IMR-90 (cell line): Measurements from ENCODE around the gene AGPS. TPM values are rescaled to one million over a fixed set of nuclear protein-coding genes. Genes with fewer than 3 reads are reported as not detected.

ENCODE experiments used
- ATAC-seq: fragments of 200-7000 bp; cut with Tn5 transposase; 2 replicates; pipeline ENCODE4 v1.9.1; 2020; ENCODE audit warnings: low read depth, mild to moderate bottlenecking, moderate library complexity
- BruUV-seq: library from RNA; stranded (reverse); fragments of 400-500 nt; replicated peaks from 2 replicates; lab custom pipeline; 2021; lab: Mats Ljungman, UMichigan
- CTCF ChIA-PET: fragments of 300-600 bp; formaldehyde crosslinking; extraction: SDS; loops from one replicate; lab custom pipeline; 2021; ENCODE audit warnings: antibody characterized with exemption; lab: Yijun Ruan, JAX
- POLR2A ChIA-PET: fragments of 300-600 bp; sonication (Branson Sonifier 250); formaldehyde crosslinking; loops from one replicate; lab custom pipeline; 2022; ENCODE audit warnings: antibody characterized with exemption; ENCODE audit not compliant: unreplicated experiment; lab: Charles Lee
- DNase-seq: peaks from one replicate; pipeline ENCODE4 v3.0.0; 2013
- H2AFZ ChIP-seq: replicated peaks from 2 replicates; pipeline ENCODE3; 2013; ENCODE audit warnings: low read length, mild to moderate bottlenecking; ENCODE audit not compliant: poor library complexity
- H2AK5ac ChIP-seq: 2 replicates; pipeline ENCODE4 v1.6.1; 2013; ENCODE audit warnings: low read depth, low read length, inconsistent platforms
- H2AK9ac ChIP-seq: replicated peaks from 2 replicates; pipeline ENCODE3; 2013; ENCODE audit warnings: mild to moderate bottlenecking, low read depth, low read length, moderate library complexity; ENCODE audit not compliant: poor library complexity
- H2BK120ac ChIP-seq: 2 replicates; pipeline ENCODE4 v1.6.1; 2013; ENCODE audit warnings: low read depth, low read length, inconsistent platforms
- H2BK15ac ChIP-seq: 3 replicates; pipeline ENCODE4 v1.6.1; 2013; ENCODE audit warnings: low read depth, low read length, inconsistent platforms
- H2BK20ac ChIP-seq: 2 replicates; pipeline ENCODE4 v1.6.1; 2013; ENCODE audit warnings: low read depth, mild to moderate bottlenecking, inconsistent platforms, low read length, moderate library complexity
- H2BK5ac ChIP-seq: 2 replicates; pipeline ENCODE4 v1.6.1; 2013; ENCODE audit warnings: mild to moderate bottlenecking, low read depth, low read length, inconsistent platforms; ENCODE audit not compliant: poor library complexity, severe bottlenecking
- H3K14ac ChIP-seq: replicated peaks from 2 replicates; pipeline ENCODE4 v1.6.1; 2013; ENCODE audit warnings: low read depth, low read length, inconsistent platforms
- H3K18ac ChIP-seq: 2 replicates; pipeline ENCODE4 v1.6.1; 2013; ENCODE audit warnings: low read depth, low read length, control low read depth
- H3K23ac ChIP-seq: 2 replicates; pipeline ENCODE4 v1.6.1; 2013; ENCODE audit warnings: low read depth, low read length, inconsistent platforms
- H3K27ac ChIP-seq: 2 replicates; pipeline ENCODE4 v1.5.1; 2013; ENCODE audit warnings: mild to moderate bottlenecking, control low read depth, low read length; ENCODE audit not compliant: insufficient read depth
- H3K27me3 ChIP-seq: 2 replicates; pipeline ENCODE4 v1.6.1; 2013; ENCODE audit warnings: low read length; ENCODE audit not compliant: control insufficient read depth, insufficient read depth
- H3K36me3 ChIP-seq: 2 replicates; pipeline ENCODE4 v1.6.1; 2013; ENCODE audit warnings: low read length, mixed read lengths; ENCODE audit not compliant: control insufficient read depth, insufficient read depth
- H3K4ac ChIP-seq: 2 replicates; pipeline ENCODE4 v1.6.1; 2013; ENCODE audit warnings: low read depth, low read length, inconsistent platforms
- H3K4me1 ChIP-seq: 2 replicates; pipeline ENCODE4 v1.6.1; 2013; ENCODE audit warnings: low read length, mixed read lengths; ENCODE audit not compliant: control insufficient read depth, insufficient read depth
- H3K4me2 ChIP-seq: 2 replicates; pipeline ENCODE4 v1.6.1; 2013; ENCODE audit warnings: low read depth, mild to moderate bottlenecking, control low read depth, low read length, moderate library complexity
- H3K4me3 ChIP-seq: 2 replicates; pipeline ENCODE4 v1.5.1; 2013; ENCODE audit warnings: low read depth, mild to moderate bottlenecking, control low read depth, low read length, moderate library complexity; ENCODE audit not compliant: insufficient read depth
- H3K56ac ChIP-seq: 2 replicates; pipeline ENCODE4 v1.6.1; 2013; ENCODE audit warnings: low read length, inconsistent platforms; ENCODE audit not compliant: insufficient read depth; ENCODE audit errors: extremely low read depth
- H3K79me1 ChIP-seq, 2 experiments: 2 replicates each; pipeline ENCODE4 v1.6.1; 2013; ENCODE audit warnings: low read length in 2 of 2, inconsistent platforms in 1 of 2, low read depth in 1 of 2
- H3K9ac ChIP-seq: 2 replicates; pipeline ENCODE4 v1.6.1; 2013; ENCODE audit warnings: low read depth, low read length, control low read depth
- H3K9me1 ChIP-seq: 2 replicates; pipeline ENCODE4 v1.6.1; 2013; ENCODE audit warnings: low read length, inconsistent platforms; ENCODE audit not compliant: insufficient read depth
- H3K9me3 ChIP-seq: 2 replicates; pipeline ENCODE4 v1.6.1; 2013; ENCODE audit warnings: low read length; ENCODE audit not compliant: control insufficient read depth, insufficient read depth
- H4K20me1 ChIP-seq: 2 replicates; pipeline ENCODE4 v1.6.1; 2013; ENCODE audit warnings: low read length, inconsistent platforms; ENCODE audit not compliant: insufficient read depth
- H4K5ac ChIP-seq: 2 replicates; pipeline ENCODE4 v1.6.1; 2013; ENCODE audit warnings: mild to moderate bottlenecking, low read depth, low read length, control low read depth
- H4K8ac ChIP-seq, 2 experiments: 2 replicates each; pipeline ENCODE4 v1.6.1; 2013; ENCODE audit warnings: low read depth in 2 of 2, low read length in 2 of 2, control low read depth in 1 of 2, inconsistent platforms in 1 of 2
- H4K91ac ChIP-seq: 2 replicates; pipeline ENCODE4 v1.6.1; 2013; ENCODE audit warnings: low read depth, low read length, inconsistent platforms; ENCODE audit not compliant: insufficient read depth
- BHLHE40 ChIP-seq: fragments of 150-350 bp; IDR thresholded peaks from 2 replicates; pipeline ENCODE4 v1.6.1; 2016; ENCODE audit warnings: mild to moderate bottlenecking, low read depth, low read length
- CEBPB ChIP-seq: IDR thresholded peaks from 2 replicates; pipeline ENCODE4 v1.6.1; 2012; ENCODE audit warnings: low read depth, low read length, improper control_type of control experiment
- CHD1 ChIP-seq: IDR thresholded peaks from 2 replicates; pipeline ENCODE4 v1.6.1; 2012; ENCODE audit warnings: low read depth, low read length, improper control_type of control experiment
- FOS ChIP-seq: fragments of 150-350 bp; IDR thresholded peaks from 2 replicates; pipeline ENCODE4 v1.6.1; 2016; ENCODE audit warnings: low read depth, low read length
- MAFK ChIP-seq: IDR thresholded peaks from 2 replicates; pipeline ENCODE4 v1.6.1; 2012; ENCODE audit warnings: low read depth, low read length, improper control_type of control experiment
- MAZ ChIP-seq: IDR thresholded peaks from 2 replicates; pipeline ENCODE4 v1.6.1; 2012; ENCODE audit warnings: low read depth, mild to moderate bottlenecking, low read length, improper control_type of control experiment, moderate library complexity, borderline replicate concordance
- MXI1 ChIP-seq: IDR thresholded peaks from 2 replicates; pipeline ENCODE4 v1.6.1; 2012; ENCODE audit warnings: low read depth, mild to moderate bottlenecking, low read length, moderate library complexity, borderline replicate concordance
- NFE2L2 ChIP-seq: fragments of 150-350 bp; IDR thresholded peaks from 2 replicates; pipeline ENCODE4 v1.6.1; 2016; ENCODE audit warnings: low read depth, mild to moderate bottlenecking, low read length
- POLR2A ChIP-seq: IDR thresholded peaks from 2 replicates; pipeline ENCODE4 v1.6.1; 2012; ENCODE audit warnings: mild to moderate bottlenecking, low read depth, low read length
- RAD21 ChIP-seq: IDR thresholded peaks from 2 replicates; pipeline ENCODE4 v1.6.1; 2012; ENCODE audit warnings: low read length, improper control_type of control experiment
- RCOR1 ChIP-seq: IDR thresholded peaks from 2 replicates; pipeline ENCODE4 v1.6.1; 2012; ENCODE audit warnings: mild to moderate bottlenecking, low read length, improper control_type of control experiment; ENCODE audit not compliant: insufficient replicate concordance
- RFX5 ChIP-seq: IDR thresholded peaks from 2 replicates; pipeline ENCODE4 v1.8.0; 2012; ENCODE audit warnings: low read depth, mild to moderate bottlenecking, low read length, moderate library complexity
- SMC3 ChIP-seq: fragments of 150-350 bp; IDR thresholded peaks from 2 replicates; pipeline ENCODE4 v1.6.1; 2016; ENCODE audit warnings: low read depth, mild to moderate bottlenecking, antibody characterized with exemption, low read length, moderate library complexity
- WGBS, 2 experiments: methylation state at CpG; one replicate each; pipeline versions ENCODE4 v1.1.5 to v1.1.7; 2013; ENCODE audit warnings: missing lambda C conversion rate in 2 of 2; ENCODE audit not compliant: insufficient read length in 1 of 2; ENCODE audit errors: extremely low coverage in 2 of 2; 5-methylcytosine and 5-hydroxymethylcytosine counted together
- dilution Hi-C: fragments of 300-500 bp; cut with HindIII; formaldehyde crosslinking; loops from one replicate; pipeline ENCODE4 v1.14.3; 2018; ENCODE audit warnings: low sequenced_read_pairs; ENCODE audit not compliant: unreplicated experiment
- in situ Hi-C: fragments of 300-500 bp; cut with MboI; formaldehyde crosslinking; loops from 3 replicates; pipeline ENCODE4 v1.14.3; 2019; ENCODE audit warnings: low sequenced_read_pairs, inconsistent platforms, mixed read lengths
- intact Hi-C: fragments of 100-400 bp; cut with micrococcal nuclease; formaldehyde crosslinking; loops from 2 replicates; pipeline ENCODE4 v1.10.0; 2022
- polyA plus RNA-seq, 3 experiments: library from polyadenylated mRNA; depleted of rRNA; stranded (reverse); fragments of >200 nt; gene quantifications; 2 replicates each; pipeline ENCODE4 v1.2.3, GENCODE V29; 2012; ENCODE audit warnings: low replicate concordance in 1 of 3
- total RNA-seq: library from RNA; depleted of rRNA; stranded (reverse); fragments of >200 nt; gene quantifications from 2 replicates; pipeline ENCODE4 v1.2.3, GENCODE V29; 2012
- TF ChIP-seq, protein P1 (sequence below): fragments of 150-350 bp; IDR thresholded peaks from 2 replicates; pipeline ENCODE4 v1.6.1; 2016; ENCODE audit warnings: low read depth, mild to moderate bottlenecking, low read length, moderate library complexity, borderline replicate concordance
- TF ChIP-seq, protein P2 (sequence below): fragments of 150-350 bp; IDR thresholded peaks from 2 replicates; pipeline ENCODE4 v1.6.1; 2017; ENCODE audit warnings: mild to moderate bottlenecking, antibody characterized with exemption, low read length, low read depth
- TF ChIP-seq, protein P3 (sequence below): conservative IDR thresholded peaks from 2 replicates; pipeline ENCODE4 v1.5.1; 2012; ENCODE audit warnings: mild to moderate bottlenecking, low read depth, low read length, improper control_type of control experiment

The AGPS gene
- total and polyA plus RNA-seq, 2 of the 4 experiments (the other 2 are of a cell fraction) = 6.6 to 18.6 TPM

DNA sequence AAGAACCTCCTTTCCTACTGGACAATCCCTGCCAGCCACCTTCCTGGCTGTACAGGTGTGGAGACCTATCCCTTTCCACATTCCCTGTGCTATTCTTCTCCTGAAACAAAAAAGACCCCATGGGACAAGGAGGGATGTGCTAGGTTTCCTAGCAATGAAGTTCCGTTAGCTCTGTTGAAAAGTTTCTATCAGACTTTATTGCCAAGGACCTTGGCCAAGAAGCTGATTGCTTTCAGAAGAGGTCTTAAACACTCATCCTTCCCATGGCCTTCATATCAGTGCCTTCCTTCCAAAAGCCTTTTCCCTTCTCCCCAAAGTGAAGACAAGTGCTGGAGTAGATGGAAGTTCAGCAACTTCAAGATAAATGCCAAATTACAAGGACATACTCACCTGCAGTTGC, 194.8 kb downstream of the AGPS start:
- no peak overlapping the region for H2AK5ac ChIP-seq
- H3K4me3 ChIP-seq = no peak overlapping the region
- H3K79me1 ChIP-seq = no peaks in the 10 kb centered on the region
- dilution Hi-C loops (no loop called here), intact Hi-C loops (no loop called here), in situ Hi-C loops (no loop called here)
- ChIA-PET CTCF (no interaction called here), POLR2A (no interaction called here)
- H3K14ac ChIP-seq = no peak overlapping the region
- H3K9me1 ChIP-seq = no peaks in the 10 kb centered on the region
- no peak overlapping the region for H2BK5ac ChIP-seq
- H4K8ac ChIP-seq = no peak overlapping the region
- H3K23ac ChIP-seq = no peak overlapping the region
- BruUV-seq = no TSS peak
- no peaks in the 10 kb centered on the region for H4K20me1 ChIP-seq
- TF ChIP-seq POLR2A (no peak), MAZ (no peak), CEBPB (no peak), FOS (no peak), CHD1 (no peak), RCOR1 (no peak), RAD21 (no peak), BHLHE40 (no peak), NFE2L2 (no peak), SMC3 (no peak), MAFK (no peak), RFX5 (no peak), MXI1 (no peak)
- TF ChIP-seq, protein P1, sequence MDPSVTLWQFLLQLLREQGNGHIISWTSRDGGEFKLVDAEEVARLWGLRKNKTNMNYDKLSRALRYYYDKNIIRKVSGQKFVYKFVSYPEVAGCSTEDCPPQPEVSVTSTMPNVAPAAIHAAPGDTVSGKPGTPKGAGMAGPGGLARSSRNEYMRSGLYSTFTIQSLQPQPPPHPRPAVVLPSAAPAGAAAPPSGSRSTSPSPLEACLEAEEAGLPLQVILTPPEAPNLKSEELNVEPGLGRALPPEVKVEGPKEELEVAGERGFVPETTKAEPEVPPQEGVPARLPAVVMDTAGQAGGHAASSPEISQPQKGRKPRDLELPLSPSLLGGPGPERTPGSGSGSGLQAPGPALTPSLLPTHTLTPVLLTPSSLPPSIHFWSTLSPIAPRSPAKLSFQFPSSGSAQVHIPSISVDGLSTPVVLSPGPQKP = no peak
- TF ChIP-seq, protein P2, sequence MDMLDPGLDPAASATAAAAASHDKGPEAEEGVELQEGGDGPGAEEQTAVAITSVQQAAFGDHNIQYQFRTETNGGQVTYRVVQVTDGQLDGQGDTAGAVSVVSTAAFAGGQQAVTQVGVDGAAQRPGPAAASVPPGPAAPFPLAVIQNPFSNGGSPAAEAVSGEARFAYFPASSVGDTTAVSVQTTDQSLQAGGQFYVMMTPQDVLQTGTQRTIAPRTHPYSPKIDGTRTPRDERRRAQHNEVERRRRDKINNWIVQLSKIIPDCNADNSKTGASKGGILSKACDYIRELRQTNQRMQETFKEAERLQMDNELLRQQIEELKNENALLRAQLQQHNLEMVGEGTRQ = no peak
- TF ChIP-seq, protein P3, sequence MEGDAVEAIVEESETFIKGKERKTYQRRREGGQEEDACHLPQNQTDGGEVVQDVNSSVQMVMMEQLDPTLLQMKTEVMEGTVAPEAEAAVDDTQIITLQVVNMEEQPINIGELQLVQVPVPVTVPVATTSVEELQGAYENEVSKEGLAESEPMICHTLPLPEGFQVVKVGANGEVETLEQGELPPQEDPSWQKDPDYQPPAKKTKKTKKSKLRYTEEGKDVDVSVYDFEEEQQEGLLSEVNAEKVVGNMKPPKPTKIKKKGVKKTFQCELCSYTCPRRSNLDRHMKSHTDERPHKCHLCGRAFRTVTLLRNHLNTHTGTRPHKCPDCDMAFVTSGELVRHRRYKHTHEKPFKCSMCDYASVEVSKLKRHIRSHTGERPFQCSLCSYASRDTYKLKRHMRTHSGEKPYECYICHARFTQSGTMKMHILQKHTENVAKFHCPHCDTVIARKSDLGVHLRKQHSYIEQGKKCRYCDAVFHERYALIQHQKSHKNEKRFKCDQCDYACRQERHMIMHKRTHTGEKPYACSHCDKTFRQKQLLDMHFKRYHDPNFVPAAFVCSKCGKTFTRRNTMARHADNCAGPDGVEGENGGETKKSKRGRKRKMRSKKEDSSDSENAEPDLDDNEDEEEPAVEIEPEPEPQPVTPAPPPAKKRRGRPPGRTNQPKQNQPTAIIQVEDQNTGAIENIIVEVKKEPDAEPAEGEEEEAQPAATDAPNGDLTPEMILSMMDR = no peak
- no peak overlapping the region for H3K4ac ChIP-seq
- no peaks in the 10 kb centered on the region; the same call in 1 of the 2 replicates for H3K27me3 ChIP-seq
- H2BK15ac ChIP-seq = no peak overlapping the region
- no peak overlapping the region for H3K56ac ChIP-seq
- H2BK20ac ChIP-seq = no peak overlapping the region
- no peak overlapping the region for H3K4me2 ChIP-seq
- H3K9ac ChIP-seq = no peak overlapping the region
- no peak overlapping the region for H4K5ac ChIP-seq
- H2AK9ac ChIP-seq = no peak overlapping the region
- H3K4me1 ChIP-seq = no peaks in the 10 kb centered on the region
- H4K91ac ChIP-seq = no peak overlapping the region
- H2BK120ac ChIP-seq = no peak overlapping the region
- no CpG with 5 or more reads among the region's 1 CpG for WGBS, 2 experiments
- no peaks in the 10 kb centered on the region for H3K36me3 ChIP-seq
- no peak overlapping the region for H3K18ac ChIP-seq
- no peak overlapping the region for H3K27ac ChIP-seq
- DNase-seq (no peak), ATAC-seq (no peak)
- H2AFZ ChIP-seq = no peak overlapping the region
- no peaks in the 10 kb centered on the region for H3K9me3 ChIP-seq
